Activated naive CD8-positive, alpha-beta T cell treated with anti-CD3 and anti-CD28 coated beads, Interleukin-2, amount 10 ng/mL, durations not matched to agents 7 days and 5 days (primary cell): ENCODE measurements around the gene DDX20. TPM values are rescaled to one million over a fixed set of nuclear protein-coding genes. Genes with fewer than 3 reads are reported as not detected.
"Not testable (repeated sequence)": the region's sequence is repeated elsewhere in the genome, so short reads cannot be mapped to it uniquely, and the experiment has no call there.

Experiments
- ATAC-seq: fragments of 150-1000 bp; cut with Tn5 transposase; one replicate; pipeline ENCODE4 v1.10.0; 2021; ENCODE audit warnings: low read depth, moderate library complexity
- POLR2A ChIA-PET: fragments of 350-600 bp; sonication (Branson Sonifier 250); formaldehyde crosslinking; loops from one replicate; lab custom pipeline; 2021; ENCODE audit warnings: antibody characterized with exemption; lab: Charles Lee
- DNase-seq: peaks from one replicate; pipeline ENCODE4 v3.0.0; 2021
- H3K27ac Mint-ChIP-seq: one replicate; pipeline ENCODE4 v1.8.0; 2022; ENCODE audit warnings: mild to moderate bottlenecking, mixed read lengths
- H3K27me3 Mint-ChIP-seq: one replicate; pipeline ENCODE4 v1.8.0; 2022; ENCODE audit warnings: mild to moderate bottlenecking, moderate library complexity, mixed read lengths
- H3K36me3 Mint-ChIP-seq: one replicate; pipeline ENCODE4 v1.8.0; 2021; ENCODE audit warnings: mild to moderate bottlenecking, mixed read lengths
- H3K4me1 Mint-ChIP-seq: one replicate; pipeline ENCODE4 v1.8.0; 2021; ENCODE audit warnings: mixed read lengths
- H3K4me3 Mint-ChIP-seq: one replicate; pipeline ENCODE4 v1.8.0; 2022; ENCODE audit warnings: mild to moderate bottlenecking, moderate library complexity, mixed read lengths
- H3K9me3 Mint-ChIP-seq: one replicate; pipeline ENCODE4 v1.8.0; 2021; ENCODE audit warnings: mixed read lengths
- total RNA-seq, 2 experiments: library from RNA; stranded (reverse); gene quantifications; one replicate each; pipeline ENCODE4 v1.2.3, GENCODE V29; 2021

Gene DDX20
- total RNA-seq, 2 experiments from 2014 or later, result 15.0 to 16.5 TPM

GRCh38 chr1:111791776-111792175, 36.1 kb downstream of the DDX20 start:
- Mint-ChIP-seq H3K9me3 (no peaks in the 10 kb centered on the region), H3K36me3 (no peaks in the 10 kb centered on the region), H3K4me3 (no peak overlapping the region), H3K27ac (no peak overlapping the region), H3K27me3 (peaks cover 16% of the 10 kb centered on the region), H3K4me1 (no peaks in the 10 kb centered on the region)
- POLR2A ChIA-PET, result no interaction called here
- ATAC-seq (no peak), DNase-seq (no peak)

- Mint-ChIP-seq H3K27ac (no peak overlapping the region), H3K4me3 (no peak overlapping the region), H3K4me1 (no peaks in the 10 kb centered on the region), H3K36me3 (no peaks in the 10 kb centered on the region), H3K27me3 (peaks cover 16% of the 10 kb centered on the region), H3K9me3 (no peaks in the 10 kb centered on the region)
- DNase-seq (no peak), ATAC-seq (no peak)
- POLR2A ChIA-PET, result no interaction called here
Observed at GRCh38 chr1:111792249-111792648, 36.5 kb downstream of the DDX20 start.

- H3K4me1 Mint-ChIP-seq, result no peaks in the 10 kb centered on the region
- no peak for DNase-seq
- POLR2A ChIA-PET, result no interaction called here
- no peak overlapping the region for H3K4me3 Mint-ChIP-seq
- H3K27me3 Mint-ChIP-seq, result peaks cover 14% of the 10 kb centered on the region
- H3K9me3 Mint-ChIP-seq, result no peaks in the 10 kb centered on the region
- no peak for ATAC-seq
- H3K36me3 Mint-ChIP-seq, result no peaks in the 10 kb centered on the region
- no peak overlapping the region for H3K27ac Mint-ChIP-seq
Observed at GRCh38 chr1:111793923-111794322, 38.2 kb downstream of the DDX20 start.

GRCh38 chr1:111795401-111795800, 39.7 kb downstream of the DDX20 start:
- POLR2A ChIA-PET, result no interaction called here
- no peaks in the 10 kb centered on the region for H3K9me3 Mint-ChIP-seq

GRCh38 chr1:111798580-111798979, 42.9 kb downstream of the DDX20 start:
- H3K4me3 Mint-ChIP-seq, result no peak overlapping the region

More at GRCh38 chr1:111795401-111795800, 39.7 kb downstream of the DDX20 start:
- Mint-ChIP-seq H3K27ac (no peak overlapping the region), H3K36me3 (no peaks in the 10 kb centered on the region), H3K4me3 (no peak overlapping the region), H3K4me1 (no peaks in the 10 kb centered on the region), H3K27me3 (peaks cover 14% of the 10 kb centered on the region)
- ATAC-seq, result no peak
- DNase-seq, result no peak

GRCh38 chr1:111799722-111800121, 44.0 kb downstream of the DDX20 start:
- H3K9me3 Mint-ChIP-seq, H3K4me3 Mint-ChIP-seq, H3K36me3 Mint-ChIP-seq, H3K27ac Mint-ChIP-seq, POLR2A ChIA-PET, H3K27me3 Mint-ChIP-seq, ATAC-seq, H3K4me1 Mint-ChIP-seq, DNase-seq: not testable (repeated sequence)

More at GRCh38 chr1:111798580-111798979, 42.9 kb downstream of the DDX20 start:
- ATAC-seq, result no peak
- Mint-ChIP-seq H3K9me3 (no peaks in the 10 kb centered on the region), H3K4me1 (no peaks in the 10 kb centered on the region), H3K27me3 (no peaks in the 10 kb centered on the region), H3K27ac (no peak overlapping the region), H3K36me3 (no peaks in the 10 kb centered on the region)
- DNase-seq, result no peak
- POLR2A ChIA-PET, result no interaction called here

GRCh38 chr1:111801071-111801850, 45.6 kb downstream of the DDX20 start:
- Mint-ChIP-seq H3K27ac (no peak overlapping the region), H3K4me1 (no peaks in the 10 kb centered on the region), H3K9me3 (no peaks in the 10 kb centered on the region), H3K4me3 (no peak overlapping the region), H3K27me3 (no peaks in the 10 kb centered on the region), H3K36me3 (no peaks in the 10 kb centered on the region)
- no peak for DNase-seq
- POLR2A ChIA-PET, result no interaction called here
- ATAC-seq, result no peak

GRCh38 chr1:111802110-111802509, 46.4 kb downstream of the DDX20 start:
- no peaks in the 10 kb centered on the region for H3K27me3 Mint-ChIP-seq
- no peak overlapping the region for H3K4me3 Mint-ChIP-seq
- POLR2A ChIA-PET, result no interaction called here
- H3K4me1 Mint-ChIP-seq, result no peaks in the 10 kb centered on the region
- DNase-seq (no peak), ATAC-seq (no peak)
- H3K27ac Mint-ChIP-seq, result no peak overlapping the region
- no peaks in the 10 kb centered on the region for H3K36me3 Mint-ChIP-seq
- no peaks in the 10 kb centered on the region for H3K9me3 Mint-ChIP-seq

GRCh38 chr1:111802984-111803383, 47.3 kb downstream of the DDX20 start:
- Mint-ChIP-seq H3K27me3 (no peaks in the 10 kb centered on the region), H3K36me3 (no peaks in the 10 kb centered on the region), H3K9me3 (no peaks in the 10 kb centered on the region), H3K4me3 (no peak overlapping the region), H3K4me1 (no peaks in the 10 kb centered on the region), H3K27ac (no peak overlapping the region)
- POLR2A ChIA-PET, result no interaction called here
- no peak for ATAC-seq
- no peak for DNase-seq

GRCh38 chr1:111803951-111804350, 48.2 kb downstream of the DDX20 start:
- POLR2A ChIA-PET, result no interaction called here
- Mint-ChIP-seq H3K27me3 (peaks cover 3% of the 10 kb centered on the region), H3K36me3 (no peaks in the 10 kb centered on the region), H3K27ac (no peak overlapping the region), H3K4me3 (no peak overlapping the region), H3K9me3 (no peaks in the 10 kb centered on the region), H3K4me1 (no peaks in the 10 kb centered on the region)
- ATAC-seq, result no peak
- no peak for DNase-seq

GRCh38 chr1:111804776-111805175, 49.1 kb downstream of the DDX20 start:
- H3K4me1 Mint-ChIP-seq, result no peaks in the 10 kb centered on the region
- ATAC-seq (no peak), DNase-seq (no peak)
- H3K36me3 Mint-ChIP-seq, result no peaks in the 10 kb centered on the region
- H3K4me3 Mint-ChIP-seq, result no peak overlapping the region
- H3K27me3 Mint-ChIP-seq, result peaks cover 3% of the 10 kb centered on the region
- no peaks in the 10 kb centered on the region for H3K9me3 Mint-ChIP-seq
- POLR2A ChIA-PET, result no interaction called here
- H3K27ac Mint-ChIP-seq, result no peak overlapping the region

- Mint-ChIP-seq H3K27me3 (peaks cover 3% of the 10 kb centered on the region), H3K36me3 (no peaks in the 10 kb centered on the region), H3K9me3 (no peaks in the 10 kb centered on the region), H3K4me3 (no peak overlapping the region), H3K4me1 (no peaks in the 10 kb centered on the region), H3K27ac (no peak overlapping the region)
- POLR2A ChIA-PET, result no interaction called here
- no peak for DNase-seq
- ATAC-seq, result no peak
Observed at GRCh38 chr1:111805251-111805650, 49.5 kb downstream of the DDX20 start.

GRCh38 chr1:111811891-111812290, 56.2 kb downstream of the DDX20 start:
- no peaks in the 10 kb centered on the region for H3K4me1 Mint-ChIP-seq
- peaks cover 10% of the 10 kb centered on the region for H3K27me3 Mint-ChIP-seq
- ATAC-seq, result no peak
- no peaks in the 10 kb centered on the region for H3K9me3 Mint-ChIP-seq
- POLR2A ChIA-PET, result no interaction called here
- H3K27ac Mint-ChIP-seq, result no peak overlapping the region
- no peaks in the 10 kb centered on the region for H3K36me3 Mint-ChIP-seq
- DNase-seq, result no peak
- H3K4me3 Mint-ChIP-seq, result no peak overlapping the region

GRCh38 chr1:111812306-111812705, 56.6 kb downstream of the DDX20 start:
- DNase-seq (no peak), ATAC-seq (no peak)
- POLR2A ChIA-PET, result no interaction called here
- Mint-ChIP-seq H3K27ac (no peak overlapping the region), H3K4me3 (no peak overlapping the region), H3K36me3 (no peaks in the 10 kb centered on the region), H3K4me1 (no peaks in the 10 kb centered on the region), H3K27me3 (peaks cover 10% of the 10 kb centered on the region), H3K9me3 (no peaks in the 10 kb centered on the region)
